Left ventricle myocardium inferior (tissue), 1 donor: ENCODE results near the gene UXS1. TPM values are rescaled to one million over a fixed set of nuclear protein-coding genes. Genes with fewer than 3 reads are reported as not detected.

ENCODE experiments used
- DNase-seq: peaks from one replicate; pipeline ENCODE4 v3.0.0-alpha.2; 2020
- H3K27ac ChIP-seq: fragments of 200-600 bp; replicated peaks from 2 replicates; pipeline ENCODE4 v1.8.0; 2021
- H3K27me3 ChIP-seq: fragments of 200-600 bp; 2 replicates; pipeline ENCODE4 v1.8.0; 2021; ENCODE audit warnings: low read depth
- H3K36me3 ChIP-seq: fragments of 200-600 bp; 2 replicates; pipeline ENCODE4 v1.8.0; 2021
- H3K4me1 ChIP-seq: fragments of 200-600 bp; 2 replicates; pipeline ENCODE4 v1.8.0; 2021
- H3K4me3 ChIP-seq: fragments of 200-600 bp; 2 replicates; pipeline ENCODE4 v1.8.0; 2021; ENCODE audit warnings: mild to moderate bottlenecking, moderate library complexity
- H3K9me3 ChIP-seq: fragments of 200-600 bp; replicated peaks from 2 replicates; pipeline ENCODE4 v1.8.0; 2021
- CTCF ChIP-seq: fragments of 200-600 bp; IDR thresholded peaks from 2 replicates; pipeline ENCODE4 v1.8.0; 2021; ENCODE audit warnings: antibody characterized with exemption, mild to moderate bottlenecking, borderline replicate concordance
- intact Hi-C: fragments of 100-400 bp; cut with micrococcal nuclease; formaldehyde crosslinking; loops from one replicate; pipeline ENCODE4 v1.11.0; 2022
- total RNA-seq: library from RNA; stranded (reverse); fragmentation: NEBNext Ultra II Directional; extraction: Animal tissue kit (Norgen Biotek cat#: 25700); gene quantifications from one replicate; pipeline ENCODE4 v1.2.1, GENCODE V29; 2021
- donor health status: DM: no; HTN: yes; CAD: no; lungs with severe emphysema.

The UXS1 gene
- total RNA-seq, 1 donor from 2014 or later, result 26.7 TPM

- TF ChIP-seq CTCF, result no peak
- no peaks in the 10 kb centered on the region for H3K4me1 ChIP-seq
- intact Hi-C loops, result no loop called here
- H3K4me3 ChIP-seq, result no peak overlapping the region
- no peak for DNase-seq
- H3K36me3 ChIP-seq, result peaks cover 15% of the 10 kb centered on the region
- H3K27me3 ChIP-seq, result no peaks in the 10 kb centered on the region
- no peaks in the 10 kb centered on the region for H3K9me3 ChIP-seq
- no peak overlapping the region for H3K27ac ChIP-seq
These were observed 103.0 kb downstream of the UXS1 start for GRCh38 chr2:106090916-106091618.

DNA sequence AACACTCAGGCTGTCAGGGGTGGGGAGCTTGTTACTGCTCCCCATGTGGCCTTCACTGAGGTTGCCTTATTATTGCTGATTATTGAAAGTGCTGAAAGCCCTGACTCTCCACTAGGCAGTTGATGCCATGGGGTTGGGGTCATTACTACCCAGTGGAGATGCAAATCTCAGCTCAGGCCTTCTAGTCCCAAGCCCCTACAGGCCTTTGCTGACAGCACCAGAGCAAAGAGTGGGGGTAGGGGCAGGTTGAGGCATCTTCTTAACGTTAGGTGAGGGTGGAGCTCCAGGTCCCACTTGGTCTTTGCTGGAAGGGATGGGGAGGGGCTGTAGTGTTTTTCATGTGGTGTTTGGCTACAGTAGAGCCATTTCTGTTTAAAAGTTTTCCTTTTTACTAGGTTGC is 104.5 kb downstream of the UXS1 start:
- Histone ChIP-seq H3K4me1 (no peaks in the 10 kb centered on the region), H3K36me3 (peaks cover 5% of the 10 kb centered on the region), H3K27me3 (no peaks in the 10 kb centered on the region), H3K27ac (no peak overlapping the region), H3K4me3 (no peak overlapping the region), H3K9me3 (no peaks in the 10 kb centered on the region)
- intact Hi-C loops, result loop anchor here (5.0 kb wide), 1 partner anchor 512 kb away; no protein-coding TSS in a partner anchor
- no peak for TF ChIP-seq CTCF
- DNase-seq, result no peak

GRCh38 chr2:106085181-106085940 is 108.7 kb downstream of the UXS1 start:
- Histone ChIP-seq H3K4me1 (no peaks in the 10 kb centered on the region), H3K27me3 (no peaks in the 10 kb centered on the region), H3K4me3 (no peak overlapping the region), H3K27ac (no peak overlapping the region), H3K9me3 (no peaks in the 10 kb centered on the region), H3K36me3 (no peaks in the 10 kb centered on the region)
- intact Hi-C loops, result loop anchor here (5.0 kb wide), 1 partner anchor 508 kb away; no protein-coding TSS in a partner anchor
- TF ChIP-seq CTCF, result peak; percentile 66
- no peak for DNase-seq

- no peak overlapping the region for H3K4me3 ChIP-seq
- no peaks in the 10 kb centered on the region for H3K27me3 ChIP-seq
- H3K9me3 ChIP-seq, result no peaks in the 10 kb centered on the region
- no peaks in the 10 kb centered on the region for H3K4me1 ChIP-seq
- intact Hi-C loops, result no loop called here
- no peak for DNase-seq
- no peak overlapping the region for H3K27ac ChIP-seq
- no peak for TF ChIP-seq CTCF
- H3K36me3 ChIP-seq, result no peaks in the 10 kb centered on the region
These were observed 113.1 kb downstream of the UXS1 start for GRCh38 chr2:106080959-106081358.

DNA sequence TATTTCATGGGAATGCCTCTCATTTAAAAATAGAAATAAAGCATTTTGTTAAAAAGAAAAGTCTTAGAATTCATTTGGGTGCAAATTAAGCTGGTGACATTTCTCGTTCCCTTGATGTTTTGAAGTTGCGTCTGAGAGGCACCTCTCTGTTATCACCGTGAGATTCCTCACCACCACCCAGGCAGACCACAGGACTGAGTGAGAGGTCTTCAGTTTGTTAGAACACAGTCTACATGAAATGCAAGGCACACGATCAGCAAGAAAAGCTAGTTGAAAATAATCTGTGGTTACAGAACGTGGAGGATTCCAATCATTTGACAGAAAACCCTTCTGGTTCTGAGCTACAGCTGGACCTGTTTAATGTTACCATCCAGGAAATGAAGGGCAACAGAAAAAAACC is 116.0 kb downstream of the UXS1 start:
- DNase-seq, result no peak
- no peaks in the 10 kb centered on the region for H3K27me3 ChIP-seq
- no peak overlapping the region for H3K27ac ChIP-seq
- H3K36me3 ChIP-seq, result no peaks in the 10 kb centered on the region
- no peaks in the 10 kb centered on the region for H3K9me3 ChIP-seq
- intact Hi-C loops, result no loop called here
- no peak overlapping the region for H3K4me3 ChIP-seq
- TF ChIP-seq CTCF, result no peak
- peaks cover 7% of the 10 kb centered on the region for H3K4me1 ChIP-seq
